HEK293 (cell line): ENCODE results near the gene ERCC2.

Experiments
- CTCF ChIA-PET: fragments of 350-600 bp; formaldehyde crosslinking; extraction: SDS; loops from one replicate; lab custom pipeline; 2021; ENCODE audit warnings: antibody characterized with exemption; lab: Yijun Ruan, JAX
- POLR2A ChIA-PET: fragments of 300-600 bp; formaldehyde crosslinking; extraction: SDS; loops from one replicate; lab custom pipeline; 2020; ENCODE audit warnings: antibody characterized with exemption, inconsistent platforms; lab: Yijun Ruan, JAX
- H3K27ac ChIP-seq: fragments of 200-500 bp; sonication (Bioruptor generic); 2 replicates; pipeline ENCODE4 v1.5.1; 2014; ENCODE audit warnings: low read depth, low read length, control low read depth, inconsistent platforms; ENCODE audit errors: extremely low read depth
- H3K36me3 ChIP-seq, 2 experiments: fragments of 200-500 bp in 1 of 2; sonication (Bioruptor generic) in 1 of 2; 1 replicate in 1 of 2; 2 replicates in 1 of 2; pipeline ENCODE4 v1.5.1; 2014 to 2017; ENCODE audit warnings: inconsistent platforms in 2 of 2, low read length in 2 of 2; ENCODE audit not compliant: control insufficient read depth in 2 of 2, insufficient read depth in 1 of 2
- H3K4me1 ChIP-seq: fragments of 200-500 bp; sonication (Bioruptor generic); 2 replicates; pipeline ENCODE4 v1.5.1; 2014; ENCODE audit warnings: mild to moderate bottlenecking, low read length, inconsistent platforms; ENCODE audit not compliant: control insufficient read depth, insufficient read depth
- H3K4me3 ChIP-seq: 2 replicates; pipeline ENCODE4 v1.5.1; 2011; ENCODE audit warnings: low read depth, mild to moderate bottlenecking, control low read depth, low read length, moderate library complexity
- H3K9me3 ChIP-seq: fragments of 200-500 bp; sonication (Bioruptor generic); 2 replicates; pipeline ENCODE4 v1.5.1; 2014; ENCODE audit warnings: low read depth, low read length, inconsistent platforms; ENCODE audit not compliant: control insufficient read depth, insufficient read depth
- BCL11A ChIP-seq: fragments of 450-650 bp; formaldehyde crosslinking; IDR thresholded peaks from 2 replicates; pipeline ENCODE4 v1.5.1; 2016; ENCODE audit warnings: low read depth, missing biosample characterization, missing genetic modification characterization
- KLF1 ChIP-seq: fragments of 450-650 bp; formaldehyde crosslinking; IDR thresholded peaks from 2 replicates; pipeline ENCODE4 v1.5.1; 2016; ENCODE audit warnings: missing biosample characterization, missing genetic modification characterization
- KLF8 ChIP-seq: fragments of 450-650 bp; formaldehyde crosslinking; IDR thresholded peaks from 2 replicates; pipeline ENCODE4 v1.5.1; 2016; ENCODE audit warnings: missing biosample characterization, missing genetic modification characterization
- TRIM28 ChIP-seq: IDR thresholded peaks from 2 replicates; pipeline ENCODE4 v1.6.1; 2011; ENCODE audit warnings: low read length, control low read depth, borderline replicate concordance
- ZBTB20 ChIP-seq: fragments of 450-650 bp; formaldehyde crosslinking; IDR thresholded peaks from 2 replicates; pipeline ENCODE4 v1.5.1; 2016; ENCODE audit warnings: missing biosample characterization, missing genetic modification characterization
- ZBTB26 ChIP-seq: fragments of 450-650 bp; formaldehyde crosslinking; optimal IDR thresholded peaks from 2 replicates; pipeline ENCODE3; 2016; ENCODE audit warnings: missing biosample characterization, mild to moderate bottlenecking, missing genetic modification characterization
- ZNF112 ChIP-seq: fragments of 450-650 bp; formaldehyde crosslinking; IDR thresholded peaks from 2 replicates; pipeline ENCODE4 v1.5.0; 2017; ENCODE audit warnings: missing biosample characterization, missing genetic modification characterization
- ZNF121 ChIP-seq: fragments of 450-650 bp; formaldehyde crosslinking; IDR thresholded peaks from 2 replicates; pipeline ENCODE4 v1.5.1; 2016; ENCODE audit warnings: missing biosample characterization, missing genetic modification characterization
- ZNF184 ChIP-seq: fragments of 450-650 bp; IDR thresholded peaks from 2 replicates; pipeline ENCODE4 v1.5.1; 2018; ENCODE audit warnings: missing biosample characterization, mild to moderate bottlenecking, missing genetic modification characterization
- ZNF211 ChIP-seq: fragments of 450-650 bp; formaldehyde crosslinking; IDR thresholded peaks from 2 replicates; pipeline ENCODE4 v1.5.1; 2016; ENCODE audit warnings: low read depth, missing biosample characterization, missing genetic modification characterization
- ZNF362 ChIP-seq: fragments of 450-650 bp; formaldehyde crosslinking; IDR thresholded peaks from 2 replicates; pipeline ENCODE4 v1.5.1; 2016; ENCODE audit warnings: missing biosample characterization, missing genetic modification characterization
- ZNF488 ChIP-seq: fragments of 450-650 bp; formaldehyde crosslinking; IDR thresholded peaks from 2 replicates; pipeline ENCODE4 v1.5.1; 2016; ENCODE audit warnings: missing biosample characterization, missing genetic modification characterization
- ZNF596 ChIP-seq: fragments of 450-650 bp; IDR thresholded peaks from 2 replicates; pipeline ENCODE4 v1.5.0; 2018; ENCODE audit warnings: missing biosample characterization, mild to moderate bottlenecking, missing genetic modification characterization, moderate library complexity
- ZNF704 ChIP-seq: fragments of 450-650 bp; formaldehyde crosslinking; IDR thresholded peaks from 2 replicates; pipeline ENCODE4 v1.5.1; 2016; ENCODE audit warnings: missing biosample characterization, missing genetic modification characterization
- ZNF792 ChIP-seq: fragments of 450-650 bp; formaldehyde crosslinking; IDR thresholded peaks from 2 replicates; pipeline ENCODE4 v1.5.1; 2016; ENCODE audit warnings: missing biosample characterization, missing genetic modification characterization
- ZXDB ChIP-seq: fragments of 450-650 bp; formaldehyde crosslinking; IDR thresholded peaks from 2 replicates; pipeline ENCODE4 v1.5.1; 2016; ENCODE audit warnings: missing biosample characterization, missing genetic modification characterization
- TF ChIP-seq, protein P1 (sequence below): fragments of 450-650 bp; formaldehyde crosslinking; IDR thresholded peaks from 2 replicates; pipeline ENCODE4 v1.5.1; 2016; ENCODE audit warnings: missing biosample characterization, missing genetic modification characterization

Gene ERCC2

DNA sequence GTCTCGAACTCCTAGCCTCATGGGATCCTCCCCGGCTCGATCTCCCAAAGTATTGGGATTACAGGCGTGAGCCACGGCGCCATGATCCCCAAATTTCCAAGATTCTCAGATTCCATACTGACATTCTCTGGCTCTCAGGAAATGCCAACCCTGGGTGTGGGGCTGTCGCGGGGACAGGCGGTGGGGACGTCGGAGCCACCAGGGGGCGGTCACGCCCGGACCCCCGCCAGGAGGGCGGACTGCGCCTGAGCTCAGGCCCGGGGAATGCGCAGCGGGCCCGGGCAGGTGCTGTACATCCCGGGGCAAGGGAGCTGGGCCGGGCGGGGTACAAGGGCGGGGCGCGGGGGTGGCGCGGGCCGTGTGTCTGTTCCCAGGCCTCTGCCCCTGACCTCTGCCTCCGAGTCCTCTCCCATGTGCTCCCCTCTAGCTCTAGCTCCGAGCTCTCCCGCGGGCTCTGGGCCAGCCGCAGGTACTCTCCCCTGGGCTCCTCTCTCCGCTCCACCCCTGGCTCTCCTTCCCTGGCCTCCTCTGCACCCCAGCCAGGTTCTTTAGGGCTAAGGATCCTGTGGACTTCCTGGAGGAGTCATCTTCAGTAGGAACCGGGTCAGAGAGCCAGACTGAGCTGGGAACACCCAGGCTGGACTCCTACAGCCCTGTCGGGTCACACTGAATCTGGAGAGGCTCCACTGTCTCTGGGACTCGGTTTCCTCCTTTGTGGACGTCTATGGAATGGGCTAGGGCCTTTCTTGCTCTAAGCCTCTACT, 32.1 kb upstream of the ERCC2 start (continued):
- TF ChIP-seq, protein P1, sequence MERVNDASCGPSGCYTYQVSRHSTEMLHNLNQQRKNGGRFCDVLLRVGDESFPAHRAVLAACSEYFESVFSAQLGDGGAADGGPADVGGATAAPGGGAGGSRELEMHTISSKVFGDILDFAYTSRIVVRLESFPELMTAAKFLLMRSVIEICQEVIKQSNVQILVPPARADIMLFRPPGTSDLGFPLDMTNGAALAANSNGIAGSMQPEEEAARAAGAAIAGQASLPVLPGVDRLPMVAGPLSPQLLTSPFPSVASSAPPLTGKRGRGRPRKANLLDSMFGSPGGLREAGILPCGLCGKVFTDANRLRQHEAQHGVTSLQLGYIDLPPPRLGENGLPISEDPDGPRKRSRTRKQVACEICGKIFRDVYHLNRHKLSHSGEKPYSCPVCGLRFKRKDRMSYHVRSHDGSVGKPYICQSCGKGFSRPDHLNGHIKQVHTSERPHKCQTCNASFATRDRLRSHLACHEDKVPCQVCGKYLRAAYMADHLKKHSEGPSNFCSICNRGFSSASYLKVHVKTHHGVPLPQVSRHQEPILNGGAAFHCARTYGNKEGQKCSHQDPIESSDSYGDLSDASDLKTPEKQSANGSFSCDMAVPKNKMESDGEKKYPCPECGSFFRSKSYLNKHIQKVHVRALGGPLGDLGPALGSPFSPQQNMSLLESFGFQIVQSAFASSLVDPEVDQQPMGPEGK, result peak; percentile 64
- TF ChIP-seq BCL11A (tag by site-specific recombination) (0 out of 2 replicates have a peak, but pooled peaks have one; percentile 12), ZBTB26 (tag by site-specific recombination) (peak; percentile 32), ZNF792 (tag by site-specific recombination) (no peak), ZBTB20 (tag by site-specific recombination) (peak; percentile 88), ZNF362 (tag by site-specific recombination) (no peak), ZXDB (peak; percentile 43; the same call in 1 of the 2 replicates)

GRCh38 chr19:45401815-45402214, 31.4 kb upstream of the ERCC2 start:
- Histone ChIP-seq H3K36me3 (no peaks in the 10 kb centered on the region; a peak in 1 of 3 replicates), H3K4me3 (no peak overlapping the region), H3K4me1 (0 out of 2 replicates have a peak, but pooled peaks cover 3% of the 10 kb centered on the region), H3K9me3 (no peaks in the 10 kb centered on the region), H3K27ac (no peak overlapping the region)
- TF ChIP-seq KLF8 (tag by site-specific recombination), result no peak
- TF ChIP-seq ZNF211, result no peak
- TF ChIP-seq ZNF704, result no peak
- TF ChIP-seq ZNF112 (tag by site-specific recombination), result no peak
- TF ChIP-seq ZNF488 (tag by site-specific recombination), result no peak
- no peak for TF ChIP-seq ZNF121
- TF ChIP-seq KLF1, result no peak
- no peak for TF ChIP-seq ZNF792 (tag by site-specific recombination)
- TF ChIP-seq ZNF184 (tag by site-specific recombination), result no peak
- no peak for TF ChIP-seq TRIM28
- TF ChIP-seq ZNF596 (tag by site-specific recombination), result no peak
- ChIA-PET POLR2A (interaction anchor here (0.6 to 2.0 kb wide), 7 partner anchors 21 to 84 kb away, joined by 3 to 6 read pairs (median 3); partner anchors contain the start of genes ERCC1 and FOSB), CTCF (interaction anchor here (0.6 to 4.6 kb wide), 29 partner anchors 8 to 878 kb away, joined by 3 to 42 read pairs (median 5); partner anchors contain the start of genes ERCC1, KLC3 and QPCTL)
